Hematopoietic multipotent progenitor cell treated with erythropoietin and hydrocortisone succinate and interleukin-3 and kit ligand, for 4 days (in vitro differentiated cells): Measurements from ENCODE around the gene PDGFD.
A peak's percentile ranks its signal among the peaks of the same experiment; 100 is the strongest.

Experiments
- DNase-seq: peaks from one replicate; pipeline ENCODE4 v3.0.0-alpha.2; 2015

Gene PDGFD

DNA sequence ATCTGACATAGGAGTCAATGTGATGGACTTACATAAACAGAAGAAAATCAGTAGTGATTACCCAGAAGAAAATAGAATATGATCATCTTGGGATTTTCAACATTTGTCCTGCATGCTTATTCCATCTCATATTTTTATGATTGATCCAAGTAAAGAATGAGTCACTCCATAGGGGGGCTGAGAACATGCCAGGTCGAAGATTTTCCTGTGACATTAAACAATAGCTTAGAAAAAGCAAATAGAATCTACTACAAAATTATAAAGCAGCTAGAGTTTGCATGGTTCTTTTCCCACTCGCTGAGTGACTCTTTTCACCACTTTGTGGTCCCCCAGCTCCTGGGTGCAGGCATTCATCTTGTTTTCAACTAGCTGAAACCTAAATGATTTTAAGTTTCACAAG is 71.2 kb downstream of the PDGFD start:
- no peak for DNase-seq

DNA sequence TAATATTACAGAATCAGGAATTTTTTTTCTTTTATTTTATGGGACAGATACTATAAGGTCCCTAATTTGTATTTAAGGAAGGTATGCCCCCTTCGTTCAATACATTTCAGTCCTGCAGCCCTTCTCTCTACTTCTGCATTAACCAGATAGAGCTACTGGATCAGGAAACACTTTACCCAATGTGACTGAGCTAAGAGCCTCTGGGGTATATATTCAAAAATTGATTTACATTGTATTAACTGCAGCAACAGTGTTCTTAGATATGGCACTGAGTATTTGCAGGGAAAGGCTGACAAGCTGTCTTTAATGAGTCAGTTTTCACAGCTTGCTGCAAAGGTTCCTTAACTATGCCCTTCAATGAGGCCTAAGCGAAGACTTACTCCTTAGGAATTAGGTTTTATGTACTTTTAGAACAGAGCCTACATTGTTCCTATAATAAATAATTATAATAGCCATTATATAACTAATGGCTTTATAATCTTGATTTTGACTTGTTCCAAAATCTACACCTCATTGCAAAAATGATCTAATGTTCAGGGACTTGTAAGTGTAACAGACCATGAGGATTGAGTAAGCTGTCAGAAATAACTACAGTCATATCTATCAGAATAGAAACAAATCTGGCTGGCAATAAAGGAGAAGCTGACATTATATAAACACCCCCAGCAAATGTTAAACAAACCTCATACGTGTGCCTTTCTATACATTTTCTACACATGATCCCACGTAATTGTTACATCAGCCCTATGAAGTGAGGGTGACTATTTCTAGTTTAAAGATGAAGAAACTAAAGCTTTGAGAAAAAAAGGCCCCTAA is 72.5 kb downstream of the PDGFD start:
- no peak for DNase-seq

DNA sequence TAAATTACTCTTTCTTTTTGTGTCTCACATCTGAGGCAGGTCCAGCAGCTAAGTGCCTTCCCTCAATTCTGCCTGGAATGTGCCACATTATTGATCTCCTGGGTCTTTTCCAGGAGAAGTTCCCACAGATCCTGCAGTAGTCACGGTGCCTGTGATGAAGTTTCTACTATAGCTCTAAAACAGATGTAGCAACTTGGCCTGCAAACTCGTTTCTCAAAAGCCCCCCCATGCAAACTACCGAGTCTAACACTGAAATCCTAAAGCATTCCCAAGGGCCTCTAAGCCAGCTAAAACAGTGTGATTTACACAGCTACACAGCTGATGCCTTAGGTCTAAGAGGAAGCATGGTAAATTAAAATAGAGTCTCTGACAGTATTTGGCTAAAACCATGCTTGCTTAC is 73.2 kb downstream of the PDGFD start:
- DNase-seq = no peak

DNA sequence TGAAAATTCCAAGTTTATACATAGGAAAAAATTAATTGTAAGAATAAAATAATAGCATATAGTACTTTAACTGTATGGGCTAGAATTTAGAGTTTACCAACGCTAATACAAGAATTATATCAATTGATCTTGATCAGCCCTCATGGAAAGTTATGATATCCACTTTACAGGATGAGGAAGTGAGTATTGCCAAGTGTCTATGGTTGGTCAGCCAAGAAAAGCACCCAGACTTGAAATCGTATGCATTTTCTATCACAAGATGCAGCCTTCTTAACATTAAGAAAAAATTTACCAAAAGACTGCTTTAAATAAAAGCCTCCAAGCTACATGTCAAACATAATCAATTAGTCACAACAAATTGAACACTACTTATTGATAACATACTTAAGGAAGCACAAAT is 74.5 kb downstream of the PDGFD start:
- DNase-seq = no peak

DNA sequence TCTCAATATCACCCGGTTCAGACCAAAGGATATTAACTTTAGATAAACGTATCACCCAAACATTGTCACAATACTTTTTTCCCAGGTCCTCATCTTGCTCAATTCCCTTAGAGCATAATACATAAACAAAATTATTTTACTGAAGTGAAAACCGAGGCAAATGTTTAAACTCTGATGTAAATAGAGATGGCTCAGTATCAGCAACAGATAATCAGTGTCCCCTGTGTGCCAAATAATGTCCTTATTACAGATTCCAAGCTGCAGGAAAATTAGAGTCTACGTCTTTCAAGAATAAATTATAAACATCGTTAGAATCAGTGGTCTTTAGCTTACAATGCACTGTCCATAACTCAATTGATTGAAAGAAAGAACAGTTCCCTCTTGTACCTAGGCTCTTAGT is 77.3 kb downstream of the PDGFD start:
- DNase-seq = no peak

DNA sequence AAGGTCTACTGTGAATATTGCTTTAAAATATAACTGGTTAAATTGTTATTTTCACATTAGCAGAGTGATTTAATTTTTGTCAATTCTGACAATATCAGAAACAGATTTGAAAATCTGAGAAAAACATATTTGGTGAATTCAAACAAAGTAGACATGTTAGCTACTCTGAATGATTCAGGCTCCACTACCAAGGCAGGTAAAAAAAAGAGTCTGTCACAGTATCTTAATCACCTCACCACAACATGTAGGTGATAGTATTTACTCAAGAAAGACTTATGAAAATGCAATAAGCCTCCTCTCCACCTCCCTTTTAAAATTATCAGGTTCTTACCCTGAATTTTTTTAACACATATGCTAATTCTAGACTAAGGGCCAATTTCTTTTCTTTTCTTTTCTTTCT is 85.0 kb downstream of the PDGFD start:
- no peak for DNase-seq

DNA sequence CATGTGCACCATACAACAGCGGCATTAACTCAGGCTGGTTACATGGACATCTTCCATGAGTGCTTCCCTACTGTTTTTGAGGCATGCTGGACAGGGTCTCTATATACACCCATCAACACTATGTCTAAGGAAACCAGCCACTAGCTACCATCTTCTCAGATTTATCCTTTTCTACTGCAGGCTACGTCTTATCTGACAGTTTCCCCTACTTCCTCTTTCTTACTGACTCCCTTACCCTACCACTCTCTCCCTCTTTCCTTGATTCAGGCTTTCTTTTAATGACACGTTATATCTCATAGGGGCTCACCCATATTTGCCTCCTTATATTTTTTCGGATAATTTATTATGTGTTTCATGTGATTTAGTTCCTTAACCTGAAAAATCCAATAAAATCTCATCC is 85.7 kb downstream of the PDGFD start:
- DNase-seq = peak; percentile 63

DNA sequence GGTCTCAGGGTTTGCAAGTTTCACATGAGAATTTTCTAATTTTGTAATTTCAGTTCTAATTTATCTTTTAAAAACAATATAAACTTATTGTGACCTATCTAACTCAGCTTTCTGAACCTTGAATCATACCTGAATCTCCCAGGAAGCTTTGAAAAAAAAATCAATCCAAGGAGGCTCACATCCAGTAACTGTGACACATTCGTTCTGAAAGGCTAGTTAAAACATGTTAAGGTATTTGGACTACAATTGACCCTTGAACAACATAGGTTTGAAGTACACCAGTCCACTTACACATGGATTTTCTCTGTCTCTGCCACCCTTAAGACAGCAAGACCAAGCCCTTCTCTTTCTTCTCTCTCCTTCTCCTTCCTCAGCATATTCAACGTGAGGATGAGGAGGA is 87.5 kb downstream of the PDGFD start:
- DNase-seq = no peak

DNA sequence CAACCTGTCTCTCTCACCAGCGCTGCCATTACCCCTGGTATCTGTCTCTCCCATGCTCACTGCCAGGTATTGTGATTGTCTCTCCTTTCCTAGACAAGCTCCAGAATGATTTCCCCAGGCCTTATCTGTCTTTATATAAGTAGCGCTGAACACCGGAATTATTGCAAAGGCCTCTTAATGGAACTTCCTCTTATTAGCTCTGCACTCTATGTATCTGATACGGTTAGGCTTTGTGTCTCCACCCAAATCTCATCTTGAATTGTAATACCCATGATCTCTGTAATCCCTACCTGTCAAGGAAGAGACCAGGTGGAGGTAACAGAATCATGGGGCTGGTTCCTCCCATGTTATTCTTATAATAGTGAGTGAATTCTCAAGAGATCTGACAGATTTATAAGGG is 88.2 kb downstream of the PDGFD start:
- peak; percentile 57 for DNase-seq

DNA sequence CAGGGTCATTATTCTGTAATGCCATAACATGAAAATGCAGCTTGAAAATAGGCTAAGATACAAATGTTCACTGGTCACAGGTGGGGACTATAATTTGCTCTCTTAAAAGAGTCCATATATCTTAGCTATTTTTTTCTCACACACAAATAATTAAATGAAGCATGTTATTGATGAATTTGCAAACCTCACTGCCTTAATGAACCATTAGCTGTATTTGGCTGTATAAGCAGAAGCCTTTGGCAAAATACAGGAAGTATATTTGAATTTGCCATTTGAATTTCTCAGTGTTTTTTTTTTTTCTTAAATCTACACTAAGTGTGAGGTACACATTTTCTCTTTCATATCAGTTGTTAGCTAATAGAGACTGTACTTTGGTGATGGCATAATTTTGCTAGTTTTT is 88.9 kb downstream of the PDGFD start:
- DNase-seq = no peak

DNA sequence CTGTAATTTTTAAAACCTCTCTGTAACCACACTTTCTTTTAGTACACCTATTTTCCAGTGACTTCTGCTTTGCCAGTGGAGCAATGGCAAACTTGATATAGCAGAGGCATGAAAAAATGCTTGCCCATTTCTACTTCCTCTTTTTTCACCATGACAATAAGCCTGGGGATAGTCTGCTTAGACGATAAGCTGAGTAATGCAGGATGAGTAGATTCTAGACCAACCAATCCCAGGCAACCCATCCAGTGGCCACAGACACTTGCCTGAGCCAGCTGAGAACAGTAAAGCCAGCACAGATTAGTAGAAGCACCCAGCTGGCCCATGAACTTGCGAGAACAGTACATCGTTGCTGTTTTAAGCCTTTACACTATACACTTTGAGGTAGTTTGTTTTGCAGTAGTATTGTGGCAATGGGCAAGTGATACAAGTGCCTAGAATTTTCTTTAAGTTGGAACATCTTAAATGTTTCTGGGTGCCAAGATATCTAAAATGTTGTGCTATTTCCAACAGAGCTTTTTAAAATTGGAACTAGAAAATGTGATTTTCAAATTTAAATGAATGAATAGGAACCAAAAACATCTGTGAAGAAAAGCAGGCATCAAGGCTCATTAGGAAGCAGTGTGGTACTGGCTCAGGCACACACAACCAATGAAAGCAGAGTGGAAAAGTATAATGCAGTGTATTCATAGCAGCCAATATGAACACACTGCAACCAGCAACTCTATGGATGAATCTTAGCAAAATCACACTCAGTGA is 89.8 kb downstream of the PDGFD start:
- peak; percentile 96 for DNase-seq

DNA sequence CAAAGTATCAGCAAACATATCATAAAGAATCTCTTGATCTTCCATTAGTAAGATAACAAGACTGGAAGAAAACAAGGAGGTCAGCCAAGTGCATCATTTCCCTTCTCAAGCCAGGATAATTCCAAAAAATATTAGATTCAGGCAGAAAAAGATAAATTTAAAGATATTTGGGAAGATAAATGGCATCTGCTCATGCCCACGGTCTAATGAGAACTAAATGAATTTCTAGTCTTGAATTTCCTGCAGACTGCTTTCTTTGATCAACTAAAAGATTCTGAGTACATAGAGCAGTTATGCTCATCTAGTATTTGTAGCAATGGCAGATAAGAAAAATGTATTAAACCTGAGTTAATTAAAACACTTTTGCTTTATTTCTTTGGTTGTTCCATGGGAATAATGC is 96.4 kb downstream of the PDGFD start:
- DNase-seq = no peak

DNA sequence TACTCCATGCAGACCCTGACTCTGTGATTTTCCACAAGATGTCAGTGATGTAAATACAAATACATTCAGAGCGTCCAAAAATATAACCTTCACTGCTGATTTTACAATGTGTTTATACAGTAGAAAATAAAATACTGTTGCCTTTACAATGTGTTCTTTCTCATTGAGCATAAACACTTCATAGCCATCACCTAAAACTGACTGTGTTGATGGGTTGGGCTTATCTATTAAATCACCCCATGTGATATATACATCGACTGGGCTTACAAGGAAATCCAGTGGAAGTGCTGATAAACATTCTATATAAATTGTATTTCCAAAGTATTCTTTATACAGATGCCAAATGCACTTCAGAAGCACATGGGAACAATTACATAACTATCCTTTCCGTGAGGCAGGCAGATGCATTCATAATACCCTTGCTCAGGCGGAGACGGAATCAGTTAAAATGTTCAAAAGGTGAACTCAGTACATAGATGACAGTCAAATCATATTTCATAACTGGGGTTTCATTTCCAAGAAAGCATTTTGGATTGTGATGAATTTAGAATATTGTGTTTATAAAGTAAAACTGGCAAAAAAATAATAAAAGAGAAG is 99.8 kb downstream of the PDGFD start:
- no peak for DNase-seq

DNA sequence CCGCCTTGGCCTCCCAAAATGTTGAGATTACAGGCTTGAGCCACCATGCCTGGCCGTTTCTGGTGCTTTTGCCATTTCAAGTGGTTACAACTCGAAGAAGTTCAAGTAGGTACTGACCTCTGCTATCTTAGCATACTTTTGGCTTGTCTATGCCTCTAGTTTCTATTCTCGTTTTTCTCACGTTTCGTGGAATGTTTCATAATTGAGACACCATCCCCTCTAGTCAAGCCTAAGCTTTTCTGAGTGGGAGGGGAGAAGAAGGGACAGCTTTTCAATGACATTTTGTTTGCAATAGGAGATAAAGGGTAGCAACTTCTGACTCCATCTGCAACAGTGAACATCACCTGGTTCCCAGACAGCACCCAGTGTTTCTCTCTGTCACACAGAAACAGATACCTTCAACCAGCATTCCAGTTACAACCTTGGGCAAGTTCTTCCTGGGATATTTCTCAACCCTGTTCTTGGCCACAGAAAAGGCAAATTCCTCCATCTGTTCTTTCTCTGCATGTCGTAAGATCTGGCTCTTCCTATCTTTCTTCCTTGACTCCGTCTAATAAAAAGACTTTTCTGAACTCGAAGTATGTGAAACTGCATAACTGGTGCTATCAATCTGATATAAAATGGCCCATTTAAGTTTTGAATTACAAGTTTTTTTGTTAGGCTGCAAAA is 102.0 kb downstream of the PDGFD start:
- no peak for DNase-seq

DNA sequence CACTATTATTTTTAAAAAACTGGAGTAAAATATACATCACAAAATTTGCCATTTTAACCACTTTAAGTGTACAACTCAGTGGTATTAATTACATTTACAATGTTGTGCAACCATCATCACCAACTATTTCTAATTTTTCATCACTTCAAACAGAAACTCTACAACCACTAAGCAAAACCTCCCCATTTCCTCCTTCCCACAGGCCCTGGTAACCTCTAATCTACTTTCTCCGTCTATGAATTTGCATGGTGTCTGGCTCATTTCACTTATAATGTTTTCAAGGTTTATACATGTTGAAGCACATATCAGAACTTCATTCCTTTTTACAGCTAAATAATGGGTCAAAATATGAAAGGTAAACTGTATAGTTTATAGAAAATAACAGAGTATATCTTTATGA is 103.1 kb downstream of the PDGFD start:
- DNase-seq = peak; percentile 53

DNA sequence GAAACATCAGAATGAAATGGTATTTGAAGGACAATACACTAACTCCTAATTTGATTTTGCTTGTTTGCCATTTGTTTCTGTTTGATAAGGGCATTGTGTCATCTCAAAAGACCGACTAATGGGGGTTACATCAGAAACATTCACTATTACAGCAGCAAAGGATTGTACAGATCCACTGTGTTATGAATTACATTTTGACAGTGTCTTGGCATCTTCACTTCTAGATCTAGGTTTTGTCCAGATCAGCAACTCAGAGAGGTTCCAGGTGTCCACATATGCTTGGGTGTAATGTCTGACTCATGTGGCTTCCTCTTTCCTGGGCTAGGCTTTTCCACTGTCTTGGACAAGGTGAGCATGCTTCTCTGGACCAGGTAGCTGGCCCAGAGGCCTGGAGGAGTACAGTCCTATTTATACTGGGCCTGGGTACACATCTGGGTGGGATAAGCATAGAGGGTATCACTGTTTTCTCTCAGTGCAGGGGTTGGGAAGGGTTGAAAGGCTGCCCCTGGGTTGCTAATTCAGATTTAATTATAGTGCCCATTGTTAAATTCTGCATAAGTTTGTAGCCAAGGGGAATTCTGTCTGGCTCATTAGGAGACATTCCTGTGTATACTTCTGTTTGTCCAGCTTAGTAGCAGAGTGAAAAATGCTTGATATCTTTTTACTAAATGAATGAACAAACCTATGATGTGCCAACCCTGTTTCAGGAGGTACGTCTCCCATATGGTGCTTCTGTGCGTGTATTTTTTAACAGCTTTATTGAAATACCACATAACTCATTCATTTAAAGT is 103.7 kb downstream of the PDGFD start:
- DNase-seq = no peak

DNA sequence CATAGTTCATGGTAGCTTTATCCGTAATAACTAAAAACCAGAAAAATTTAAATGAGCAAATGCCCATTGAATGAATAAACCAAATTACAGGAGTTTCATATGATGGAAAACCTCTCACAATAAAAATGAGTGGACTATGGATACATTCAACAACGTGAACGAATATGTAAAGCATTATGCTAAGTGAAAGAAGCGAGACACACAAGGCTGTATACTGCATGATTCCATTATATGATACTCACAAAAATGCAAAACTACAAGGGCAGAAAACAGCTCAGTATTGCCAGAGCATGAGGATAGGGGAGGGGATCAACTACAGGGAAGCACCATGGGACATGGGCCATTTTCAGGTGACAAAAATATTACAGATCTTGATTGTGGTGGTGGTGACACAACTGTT is 105.3 kb downstream of the PDGFD start:
- DNase-seq = no peak

DNA sequence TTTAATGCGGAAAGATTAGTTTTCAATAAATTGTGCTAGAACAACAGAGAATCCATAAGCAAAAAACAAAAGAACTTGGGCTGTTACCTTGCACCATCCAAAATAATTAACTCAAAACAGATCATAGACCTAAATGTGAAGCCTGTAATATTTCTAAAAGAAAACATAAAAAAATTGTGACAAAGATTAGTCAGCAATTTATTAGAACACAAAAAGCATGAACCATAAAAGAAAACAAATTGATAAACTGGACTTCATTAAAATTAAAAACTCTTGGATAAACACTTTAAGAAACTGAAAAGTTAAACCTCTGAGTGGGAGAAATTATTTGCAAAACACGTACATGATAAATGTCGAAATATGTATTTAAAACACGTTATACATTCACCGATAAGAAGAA is 106.0 kb downstream of the PDGFD start:
- DNase-seq = no peak

DNA sequence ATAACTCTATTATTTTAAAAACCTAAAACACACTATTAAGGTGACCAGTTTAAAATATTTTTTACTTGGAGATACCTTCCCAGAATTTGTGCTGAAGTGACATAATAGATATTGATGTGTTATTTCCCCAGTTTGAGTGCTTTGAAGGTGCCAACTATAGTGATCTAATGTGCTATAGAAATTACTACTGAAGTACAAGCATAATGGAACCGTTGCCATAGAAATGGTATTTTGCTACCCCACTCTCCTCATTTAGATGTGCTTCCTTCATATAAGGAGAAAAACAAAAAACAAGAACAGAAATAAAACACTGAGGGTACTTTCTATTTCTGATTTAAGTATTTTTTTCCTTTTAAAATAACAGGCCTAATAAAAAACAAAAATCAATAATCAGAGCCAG is 108.4 kb downstream of the PDGFD start:
- DNase-seq = no peak

DNA sequence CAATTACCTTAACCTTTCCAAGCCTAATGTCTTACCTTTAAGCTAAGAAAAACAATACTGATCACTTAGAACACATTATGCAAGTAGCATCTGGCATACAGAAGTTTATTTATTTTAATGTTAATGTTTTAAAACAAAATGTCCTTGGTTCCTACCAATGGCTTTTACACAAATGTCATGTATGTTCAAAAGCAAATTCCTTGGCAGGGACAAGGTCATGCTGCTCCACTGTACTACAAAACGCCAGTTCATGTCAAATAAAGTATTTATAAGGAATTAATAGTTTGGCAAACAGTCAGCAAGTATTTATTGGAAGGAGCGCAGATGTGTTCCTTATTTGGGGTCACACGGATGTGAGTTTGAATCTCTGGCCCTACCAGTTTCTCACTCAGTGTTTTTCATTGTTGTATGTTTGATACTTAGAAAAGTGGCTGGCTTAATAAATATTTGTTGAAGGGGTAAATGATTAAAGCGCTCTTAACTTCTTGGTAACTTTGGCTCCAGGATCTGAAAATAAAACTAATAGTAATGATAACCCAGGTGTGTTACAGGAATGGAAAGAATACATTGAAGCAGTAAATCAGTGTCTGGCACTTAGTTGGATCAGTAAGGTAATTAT is 108.9 kb downstream of the PDGFD start:
- DNase-seq = no peak

DNA sequence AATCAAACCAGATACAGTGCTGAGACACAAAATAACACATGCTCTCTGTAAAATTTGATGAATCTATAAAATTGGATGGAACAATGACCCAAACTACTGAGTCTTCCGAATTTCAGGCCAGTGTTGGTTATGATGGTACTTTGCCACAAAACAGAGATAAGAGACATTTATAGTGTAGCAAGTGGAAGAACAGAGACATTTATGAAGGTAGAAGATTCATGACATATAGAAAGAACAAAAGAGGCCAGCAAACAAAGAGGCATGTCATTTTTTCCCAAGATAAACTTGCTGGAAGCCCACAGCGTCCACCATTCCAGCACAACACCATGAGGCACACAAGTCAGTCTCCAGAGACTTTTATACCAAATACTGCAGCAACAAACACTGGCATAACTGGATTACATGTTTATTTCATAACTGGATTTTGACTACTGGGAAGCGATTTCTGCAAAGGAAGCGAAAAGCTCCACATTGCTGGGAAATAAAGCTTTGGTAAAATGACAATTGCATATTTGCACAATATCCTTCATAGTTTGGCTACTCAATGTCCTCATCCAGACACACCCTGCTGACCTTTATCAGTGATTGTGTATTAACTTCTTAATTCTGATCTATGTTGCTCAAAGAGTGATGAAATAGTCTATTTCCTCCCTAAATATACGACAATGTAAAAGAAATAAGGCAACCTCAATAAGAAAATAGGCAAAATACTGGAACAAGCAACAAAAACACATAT is 110.0 kb downstream of the PDGFD start:
- DNase-seq = no peak

DNA sequence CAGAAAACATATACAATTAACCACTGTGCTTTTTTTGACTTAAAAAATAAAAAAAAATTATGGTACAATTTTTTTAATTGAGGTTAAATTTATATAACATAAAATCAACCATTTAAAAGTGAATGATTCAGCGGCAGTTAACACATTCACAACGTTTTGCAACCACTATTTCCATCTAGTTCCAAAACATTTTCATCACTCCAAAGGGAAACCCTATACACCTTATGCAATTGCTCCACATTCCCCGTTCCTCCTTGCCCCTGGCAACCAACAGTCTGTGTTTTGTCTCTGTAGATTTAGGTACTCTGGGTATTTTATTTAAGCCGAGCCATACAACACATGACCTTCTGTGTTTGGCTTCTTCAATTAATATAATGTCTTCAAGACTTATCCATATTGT is 112.2 kb downstream of the PDGFD start:
- no peak for DNase-seq
